GM13976 (cell line): ENCODE results near the gene NGB.
"Not testable (repeated sequence)": the region's sequence is repeated elsewhere in the genome, so short reads cannot be mapped to it uniquely, and the experiment has no call there.

Source experiments
- DNase-seq: peaks from one replicate; pipeline ENCODE4 v3.0.0; 2012; ENCODE audit warnings: low spot score
- CTCF ChIP-seq: IDR thresholded peaks from 2 replicates; pipeline ENCODE4 v1.5.1; 2012; ENCODE audit warnings: borderline replicate concordance, mild to moderate bottlenecking; ENCODE audit not compliant: insufficient read depth; ENCODE audit errors: extremely low read depth, missing control alignments, control extremely low read depth
- in situ Hi-C: fragments of 300-500 bp; cut with MboI; formaldehyde crosslinking; loops from one replicate; pipeline ENCODE4 v1.12.0; 2022; ENCODE audit warnings: low sequenced_read_pairs, mixed read lengths, inconsistent platforms; ENCODE audit not compliant: unreplicated experiment

The NGB gene, protein sequence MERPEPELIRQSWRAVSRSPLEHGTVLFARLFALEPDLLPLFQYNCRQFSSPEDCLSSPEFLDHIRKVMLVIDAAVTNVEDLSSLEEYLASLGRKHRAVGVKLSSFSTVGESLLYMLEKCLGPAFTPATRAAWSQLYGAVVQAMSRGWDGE

DNA sequence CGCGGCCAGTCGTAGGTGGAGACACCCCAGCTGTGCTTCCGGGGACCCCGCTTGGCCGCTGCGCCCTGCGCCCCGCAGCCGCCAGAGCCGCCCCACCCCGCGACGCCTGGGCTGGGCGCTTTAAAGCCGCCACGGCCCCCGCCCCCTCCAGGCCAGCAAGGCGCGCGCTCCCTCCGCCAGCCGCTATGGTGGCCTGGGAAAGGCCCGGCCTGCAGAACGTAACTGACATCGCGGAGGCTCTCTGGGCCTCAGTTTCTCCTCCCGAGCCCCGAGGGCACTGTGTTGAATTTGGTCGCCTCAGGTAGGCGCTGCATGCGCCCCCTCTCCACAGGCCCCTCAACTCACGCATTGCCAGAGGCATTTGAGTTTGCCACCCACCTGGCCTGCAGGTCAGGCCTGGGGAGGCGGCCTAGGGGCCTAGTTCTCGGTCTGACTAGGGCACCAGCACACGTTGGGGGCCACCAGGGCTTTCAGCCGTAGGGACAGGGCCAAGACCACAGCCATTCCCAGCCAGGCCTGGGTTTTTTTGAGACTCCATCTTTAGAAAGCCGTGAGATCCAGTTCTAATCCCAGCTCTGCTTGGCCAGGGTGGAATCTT lies at the start of gene NGB:
NGB (minus strand) TSS at position 94 of the 598 bp plus-strand sequence. CDS start 269 bp downstream, outside the sequence.
- in situ Hi-C loops: no loop called here
- DNase-seq: no peak
- no peak for TF ChIP-seq CTCF

DNA sequence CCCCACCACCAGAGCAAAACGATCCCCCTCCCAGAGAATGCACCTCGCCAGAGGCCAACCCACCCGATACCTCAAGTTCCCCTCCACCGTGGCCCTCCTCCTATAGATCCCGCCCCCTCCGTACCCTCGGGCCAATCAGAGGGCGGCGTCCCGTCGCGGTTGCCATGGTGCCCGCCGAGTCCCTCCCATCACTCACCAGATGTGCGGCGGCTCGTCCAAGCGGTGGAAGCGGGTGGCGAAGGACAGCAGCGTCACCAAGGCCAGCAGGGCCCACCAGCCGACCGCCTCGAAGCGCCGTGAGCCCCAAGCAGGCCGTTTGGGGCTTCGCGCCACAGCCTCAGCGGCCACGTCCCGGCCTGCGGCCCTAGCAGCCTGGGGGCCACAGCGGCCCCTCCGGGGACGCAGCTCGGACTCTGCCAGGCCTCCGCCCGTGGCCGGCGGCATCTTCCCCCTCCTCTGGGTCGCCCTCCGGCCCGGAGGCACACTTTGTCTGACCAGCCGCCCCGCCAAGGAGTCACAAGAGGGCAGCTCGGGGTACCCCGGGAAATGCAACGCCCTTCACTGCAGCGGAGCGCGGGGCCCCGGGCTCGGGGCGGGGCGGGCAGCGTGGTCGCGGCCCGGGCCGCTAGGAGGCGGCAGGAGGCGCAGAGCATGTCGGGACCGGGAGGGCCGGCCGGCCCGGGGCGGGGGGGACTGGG lies 49.4 kb upstream of the NGB start, which contains the start of gene POMT2:
POMT2 (minus strand) TSS at position 646 of the 698 bp plus-strand sequence; CDS start at position 444, 202 bp downstream.
- TF ChIP-seq CTCF: peak; percentile 31
- in situ Hi-C loops: no loop called here

DNA sequence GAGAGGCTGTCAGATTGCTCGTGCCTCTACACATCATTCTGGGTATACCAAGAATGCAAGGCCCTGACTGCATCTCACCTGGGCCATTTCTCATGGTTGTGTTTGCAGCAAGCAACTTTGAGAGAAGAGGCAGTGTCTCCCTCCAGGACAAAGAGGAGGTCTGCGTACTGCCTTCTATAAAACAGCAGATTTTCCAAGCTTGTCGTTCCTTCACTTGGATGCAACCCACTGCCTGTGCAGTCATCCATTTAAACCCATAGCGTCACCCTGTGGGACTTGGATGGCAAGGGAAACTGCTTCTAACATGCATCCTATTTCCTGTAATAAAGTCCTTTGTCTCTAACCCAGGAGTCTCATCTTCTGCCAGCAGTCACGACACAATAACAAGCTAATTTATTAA lies 48.4 kb upstream of the NGB start:
- TF ChIP-seq CTCF: no peak
- DNase-seq: no peak
- in situ Hi-C loops: no loop called here

More for the DNA sequence above, 49.4 kb upstream of the NGB start, which contains the start of gene POMT2:
- DNase-seq: peak; percentile 92

DNA sequence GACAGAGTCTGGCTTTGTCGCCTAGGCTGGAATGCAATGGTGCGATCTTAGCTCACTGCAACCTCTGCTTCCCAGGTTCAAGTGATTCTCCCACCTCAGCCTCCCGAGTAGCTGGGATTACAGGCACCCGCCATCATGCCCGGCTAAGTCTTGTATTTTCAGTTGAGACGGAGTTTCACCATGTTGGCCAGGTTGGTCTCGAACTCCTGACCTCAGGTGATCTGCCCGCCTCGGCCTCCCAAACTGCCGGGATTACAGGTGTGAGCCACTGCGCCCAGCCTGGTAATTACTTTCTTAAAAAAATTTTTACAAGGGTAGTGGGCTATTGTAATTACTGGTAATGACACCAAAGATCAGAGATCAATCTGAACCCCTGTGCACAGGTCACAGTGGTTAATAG lies 47.8 kb upstream of the NGB start:
- DNase-seq, in situ Hi-C loops: not testable (repeated sequence)

- no peak for TF ChIP-seq CTCF
- in situ Hi-C loops: no loop called here
- DNase-seq: no peak
Measured at GRCh38 chr14:77318006-77318553, 47.1 kb upstream of the NGB start.

DNA sequence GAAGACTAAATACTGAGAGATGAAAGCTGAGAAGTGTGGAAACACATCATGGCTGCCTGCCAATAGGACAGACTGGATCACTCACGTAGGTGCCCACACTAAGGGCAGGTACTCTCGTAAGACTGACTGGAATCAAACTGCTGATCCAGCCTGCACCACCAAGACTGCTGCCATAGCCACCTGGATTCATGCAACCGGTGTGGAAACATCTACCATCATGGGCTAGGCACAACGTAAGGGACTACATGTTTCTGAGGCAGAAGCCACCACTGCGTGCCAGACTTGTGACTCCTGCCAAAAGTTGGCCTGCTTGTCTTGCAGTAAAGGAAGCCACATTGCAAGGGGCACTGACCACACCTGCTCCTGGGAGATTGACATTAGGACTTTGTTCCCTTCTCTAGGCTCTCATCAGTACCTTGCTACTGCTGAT lies 45.9 kb upstream of the NGB start:
- no peak for DNase-seq
- no peak for TF ChIP-seq CTCF
- in situ Hi-C loops: no loop called here

GRCh38 chr14:77316195-77316505 lies 45.1 kb upstream of the NGB start:
- TF ChIP-seq CTCF: no peak
- DNase-seq: no peak
- in situ Hi-C loops: no loop called here
